GM21737 (cell line): ENCODE results near the gene CDK14.

Experiments
- ATAC-seq: cut with Tn5 transposase; IDR thresholded peaks from one replicate; pipeline ENCODE4 v1.9.1; 2021; ENCODE audit warnings: mild to moderate bottlenecking, moderate library complexity; ENCODE audit not compliant: unreplicated experiment

Gene CDK14

GRCh38 chr7:90596671-90597562 lies 796 bp downstream of the CDK14 start:
- peak; percentile 32 for ATAC-seq

DNA sequence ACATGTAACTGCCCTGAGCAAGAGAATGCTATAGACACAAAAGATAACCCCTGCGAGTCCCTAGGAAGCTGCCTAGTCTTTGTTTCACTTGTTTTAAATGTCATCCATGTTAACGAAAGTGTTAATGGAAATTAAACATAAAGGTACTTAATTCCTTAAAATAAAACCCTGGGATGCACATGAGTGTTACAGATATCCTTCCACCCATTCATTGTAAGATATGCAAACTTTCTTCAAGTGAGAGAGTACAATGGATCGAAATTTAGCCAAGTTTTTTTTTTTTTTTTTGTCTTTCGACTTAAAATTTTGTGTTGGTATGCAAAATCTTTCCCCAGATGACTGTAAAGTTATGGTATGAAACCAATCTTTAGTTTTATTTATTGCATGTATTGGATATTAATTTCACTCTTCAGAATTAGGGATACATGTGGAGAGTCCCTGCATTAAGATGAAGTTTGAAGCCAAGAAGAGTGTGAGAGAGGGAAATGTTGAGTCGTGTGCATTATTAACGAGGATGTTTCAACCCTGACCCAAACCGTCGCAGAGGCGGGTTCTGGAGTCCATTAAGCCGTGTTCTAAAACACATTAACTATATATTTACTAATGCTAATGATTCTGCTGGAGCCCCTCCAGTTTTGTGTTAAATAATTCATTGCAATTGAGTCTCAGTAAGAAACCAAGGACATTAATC lies 1.6 kb downstream of the CDK14 start:
- no peak for ATAC-seq

- no peak for ATAC-seq
These were observed 2.9 kb downstream of the CDK14 start for GRCh38 chr7:90599038-90599437.

DNA sequence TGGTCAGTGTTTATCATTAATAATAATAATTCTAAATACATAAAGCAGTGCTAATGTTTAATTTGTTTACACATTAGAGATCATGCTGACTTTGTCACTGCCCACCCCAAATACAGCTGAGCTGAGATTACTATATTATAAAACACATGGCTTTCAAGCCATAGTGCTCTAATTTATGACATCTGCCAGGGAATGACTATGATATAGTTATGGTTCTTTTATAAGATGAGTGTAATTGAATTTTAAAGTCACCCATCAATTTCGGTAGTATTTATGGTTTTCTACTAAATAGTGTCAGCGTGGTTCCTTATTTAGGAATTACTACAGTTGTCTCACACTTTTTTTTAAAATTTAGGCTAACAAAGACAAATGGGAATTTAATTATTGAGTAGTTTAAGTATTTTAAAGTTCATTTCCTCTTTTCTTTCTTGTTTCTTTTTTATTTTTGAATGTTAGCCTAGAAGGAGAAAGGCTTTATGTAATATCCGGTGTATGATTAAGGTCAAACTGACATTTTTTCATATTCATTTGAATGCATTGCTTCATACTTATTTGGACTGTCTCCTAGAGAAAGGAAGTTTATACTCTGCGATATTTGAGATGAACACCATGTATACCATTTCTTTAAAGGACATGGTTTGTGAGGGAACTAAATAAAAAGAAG lies 3.9 kb downstream of the CDK14 start:
- ATAC-seq: no peak

DNA sequence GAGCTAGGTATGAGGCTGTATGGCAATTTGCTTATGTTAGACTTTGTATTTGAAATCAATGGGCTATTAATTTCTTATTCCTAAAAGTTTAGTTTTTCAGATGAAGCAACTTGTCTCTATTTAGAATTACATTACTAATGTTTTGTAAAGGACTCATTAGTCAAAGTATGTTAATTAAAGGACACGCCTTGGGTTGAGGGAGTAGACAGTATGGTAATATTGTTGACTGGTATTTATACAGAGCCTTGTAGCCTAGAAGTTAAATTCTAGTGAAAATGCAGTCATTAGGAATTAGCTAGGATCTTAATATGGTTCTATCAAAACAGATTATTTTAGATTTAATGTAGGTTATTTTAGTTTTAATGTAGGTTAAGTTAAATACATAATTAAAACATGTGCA lies 6.2 kb downstream of the CDK14 start:
- no peak for ATAC-seq

DNA sequence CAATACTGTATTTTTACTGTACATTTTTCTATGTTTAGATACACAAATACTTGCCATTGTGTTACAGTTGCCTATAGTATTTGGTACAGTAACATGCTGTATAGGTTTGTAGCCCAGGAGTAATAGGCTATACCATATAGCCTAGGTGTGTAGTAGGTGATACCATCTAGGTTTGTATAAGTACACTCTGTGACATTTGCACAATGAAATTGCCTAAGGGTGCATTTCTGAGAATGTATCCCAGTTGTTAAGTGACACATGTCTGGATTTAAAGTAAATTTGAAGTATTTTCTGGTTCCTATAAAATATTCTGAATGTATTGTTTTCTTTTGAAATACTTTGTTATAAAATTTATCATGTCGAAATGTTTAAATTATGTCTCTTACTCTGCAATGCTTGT lies 7.2 kb downstream of the CDK14 start:
- ATAC-seq: no peak

DNA sequence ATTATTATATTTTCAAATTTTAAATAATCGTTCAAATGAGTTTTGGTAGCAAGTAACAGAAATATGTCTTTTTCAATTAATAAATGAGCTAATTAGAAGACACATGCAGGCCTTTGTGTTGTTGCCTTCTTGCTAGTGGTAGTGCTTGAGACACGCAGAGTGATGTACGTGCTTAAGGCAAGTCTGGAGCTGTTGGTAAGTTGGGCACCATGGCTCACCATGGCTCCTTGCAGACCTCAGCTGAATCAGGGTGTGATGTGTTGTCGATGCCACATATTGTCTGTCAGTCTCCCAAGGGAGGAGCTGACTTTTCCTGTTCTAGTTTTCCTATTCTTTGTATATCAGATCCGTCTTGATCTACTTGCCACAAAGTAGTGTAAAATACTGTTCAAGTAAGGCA lies 8.3 kb downstream of the CDK14 start:
- no peak for ATAC-seq

- ATAC-seq: no peak
These were observed 8.9 kb downstream of the CDK14 start for GRCh38 chr7:90605055-90605454.

GRCh38 chr7:90607196-90607595 lies 11.1 kb downstream of the CDK14 start:
- ATAC-seq: no peak

DNA sequence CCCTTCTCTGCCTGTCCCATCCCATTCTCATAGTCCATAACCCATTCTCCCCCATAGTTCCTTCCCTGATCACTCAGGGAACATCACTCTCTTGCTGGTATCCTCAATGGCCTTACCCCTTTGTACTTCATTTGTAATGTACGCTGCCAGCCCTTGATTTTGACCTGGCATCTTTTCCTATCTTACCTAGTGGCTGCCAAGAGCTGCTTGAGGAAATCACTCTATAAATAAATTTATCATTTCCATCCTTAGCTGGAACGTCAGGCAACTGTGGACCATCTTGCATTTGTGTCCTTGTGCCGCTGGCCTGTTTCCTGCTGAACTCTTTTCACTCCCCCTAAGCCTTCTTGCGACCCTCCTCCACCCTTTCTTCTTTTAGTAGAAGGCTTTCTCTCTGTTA lies 14.0 kb downstream of the CDK14 start:
- ATAC-seq: no peak

DNA sequence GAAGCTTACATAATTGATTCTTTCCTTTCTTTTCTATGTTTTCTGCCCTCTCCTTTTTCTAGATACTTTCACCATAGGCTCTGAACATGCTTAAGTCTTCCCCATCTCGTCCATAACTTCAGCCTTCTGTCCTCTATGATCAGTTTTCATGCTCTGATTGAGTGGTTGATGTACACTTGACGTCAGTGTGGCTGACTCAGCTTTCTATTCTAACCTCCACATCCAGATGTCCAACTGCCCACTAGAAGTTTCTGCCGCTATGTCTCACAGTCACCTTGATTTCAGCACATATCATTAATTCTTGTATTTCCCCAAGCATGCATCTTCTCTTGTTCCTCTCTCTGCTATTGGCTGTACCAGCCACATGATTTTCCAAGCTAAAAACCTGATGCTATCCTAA lies 15.0 kb downstream of the CDK14 start:
- no peak for ATAC-seq

DNA sequence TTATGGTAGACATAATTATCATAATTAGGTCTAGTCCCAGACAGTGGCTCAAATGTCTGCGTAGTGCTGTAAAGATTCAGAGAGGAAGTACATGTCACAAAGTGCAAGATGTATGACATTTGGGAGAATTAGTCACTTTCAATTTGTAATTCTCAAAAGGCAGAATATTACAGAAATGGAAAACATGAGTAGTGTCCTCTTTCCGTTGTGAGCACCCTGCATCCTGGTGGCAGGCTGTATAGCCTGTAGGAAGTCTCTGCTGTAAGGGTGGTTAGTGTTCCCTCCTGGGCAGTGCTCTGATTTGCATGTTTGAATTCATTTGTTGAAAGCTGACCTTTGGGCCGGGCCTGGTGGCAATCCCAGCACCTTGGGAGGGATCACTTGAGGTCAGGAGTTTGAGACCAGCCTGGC lies 17.0 kb downstream of the CDK14 start:
- peak; percentile 94 for ATAC-seq

DNA sequence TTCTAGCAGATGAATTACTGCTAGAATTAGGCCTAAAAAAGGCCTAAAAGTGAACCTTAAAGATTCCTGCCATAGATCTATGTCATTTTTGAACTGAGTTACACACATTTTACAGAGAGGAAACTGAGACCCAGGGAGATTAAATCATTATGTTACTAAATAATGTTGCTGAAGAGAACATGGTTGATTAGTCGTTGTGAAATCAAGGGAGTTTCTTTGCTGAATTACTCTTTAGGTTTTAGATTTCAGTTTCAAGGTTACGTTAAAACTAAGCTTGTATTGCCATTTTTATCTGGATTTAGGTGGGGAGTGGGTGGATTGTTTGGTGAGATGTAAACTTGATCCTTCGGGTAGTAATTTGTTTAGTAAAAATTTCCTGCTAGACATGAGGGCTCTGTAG lies 21.3 kb downstream of the CDK14 start:
- ATAC-seq: no peak

DNA sequence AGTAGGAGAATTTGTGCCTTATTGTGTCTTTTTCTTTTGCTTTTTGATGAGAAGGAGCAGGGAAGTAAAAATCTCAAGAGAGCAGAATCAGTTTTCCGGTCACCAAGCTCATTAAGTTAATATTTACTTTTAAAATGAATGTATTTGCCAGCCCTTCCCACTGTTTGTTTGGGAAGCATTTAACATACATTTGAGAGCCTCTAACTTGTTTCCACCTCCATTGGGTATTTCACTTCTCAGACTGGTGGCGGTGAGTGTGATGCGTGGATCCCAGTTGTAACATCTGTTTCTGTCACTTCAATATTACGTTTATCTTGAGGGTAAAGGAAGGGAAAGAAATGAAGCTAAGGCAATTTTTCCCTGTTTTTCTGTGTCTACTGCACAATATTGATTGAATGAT lies 22.8 kb downstream of the CDK14 start:
- no peak for ATAC-seq

GRCh38 chr7:90621125-90621746 lies 25.1 kb downstream of the CDK14 start:
- peak; percentile 53 for ATAC-seq

DNA sequence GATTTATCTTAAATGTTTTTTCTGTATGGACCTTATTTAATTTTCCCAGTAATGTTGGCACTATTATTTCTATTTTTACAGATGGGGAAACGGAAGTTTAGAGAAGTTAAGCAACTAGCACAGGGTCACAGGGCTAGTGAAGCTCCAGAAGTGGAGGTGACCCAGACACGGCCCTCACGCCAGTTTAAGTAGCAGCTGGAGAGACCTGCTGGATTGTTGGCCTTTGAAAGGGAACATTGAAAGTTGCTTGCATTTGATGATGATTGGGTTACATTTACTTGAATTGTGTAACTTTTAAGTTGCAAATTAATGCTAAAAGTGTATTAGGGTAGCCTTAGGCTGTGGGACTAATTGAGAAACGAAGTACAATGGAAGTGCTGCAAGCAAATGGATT lies 25.6 kb downstream of the CDK14 start:
- ATAC-seq: no peak

DNA sequence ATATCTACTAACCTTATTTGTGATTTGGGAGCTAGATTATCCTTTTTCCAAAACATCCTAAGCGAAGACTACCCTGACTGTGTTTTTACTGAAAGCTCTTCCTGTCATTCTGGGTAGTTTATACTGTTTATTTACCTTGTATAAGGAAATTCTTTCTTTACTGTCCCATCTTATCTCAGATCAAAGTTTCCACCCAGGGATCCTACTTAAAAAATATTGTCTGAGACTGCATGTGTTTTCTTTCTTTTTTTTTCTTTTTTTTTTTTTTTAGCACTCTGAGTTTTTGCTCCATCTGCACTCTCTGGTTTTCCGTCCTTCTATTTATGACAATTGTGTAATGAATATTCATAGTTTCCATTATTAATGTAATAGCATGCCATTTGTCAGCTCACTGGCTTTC lies 26.5 kb downstream of the CDK14 start:
- no peak for ATAC-seq

DNA sequence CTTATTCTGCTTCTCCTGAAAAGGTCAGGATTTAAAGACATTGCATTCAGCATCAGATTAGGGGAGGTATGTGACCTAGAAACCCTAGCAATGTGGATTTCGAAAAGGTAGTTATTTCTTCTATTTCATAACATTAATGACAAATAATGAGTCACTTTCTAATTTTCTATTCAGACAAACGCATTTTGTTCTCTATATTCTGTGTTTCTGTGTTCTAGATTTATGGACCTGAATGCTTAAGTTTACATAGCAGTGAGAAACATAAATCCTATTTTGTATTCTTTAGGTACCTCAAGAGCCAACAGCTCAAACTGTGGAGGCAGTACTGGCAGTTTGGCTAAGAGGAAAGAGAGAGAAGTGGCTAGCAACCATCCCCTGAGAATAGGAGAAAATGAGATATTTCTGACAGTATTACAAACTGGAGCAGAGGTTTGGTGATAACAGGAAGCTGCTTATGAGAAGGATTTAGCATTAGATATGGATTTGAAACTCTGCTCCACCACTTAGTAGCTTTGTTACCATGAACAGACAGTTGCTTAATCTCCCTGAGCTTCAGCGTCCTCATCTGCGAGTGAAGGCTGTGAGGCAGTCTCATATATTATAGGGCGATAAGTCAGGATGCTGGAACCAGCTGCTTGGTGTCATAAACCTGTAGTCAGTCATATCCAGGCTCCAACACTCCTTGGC lies 28.2 kb downstream of the CDK14 start:
- no peak for ATAC-seq

DNA sequence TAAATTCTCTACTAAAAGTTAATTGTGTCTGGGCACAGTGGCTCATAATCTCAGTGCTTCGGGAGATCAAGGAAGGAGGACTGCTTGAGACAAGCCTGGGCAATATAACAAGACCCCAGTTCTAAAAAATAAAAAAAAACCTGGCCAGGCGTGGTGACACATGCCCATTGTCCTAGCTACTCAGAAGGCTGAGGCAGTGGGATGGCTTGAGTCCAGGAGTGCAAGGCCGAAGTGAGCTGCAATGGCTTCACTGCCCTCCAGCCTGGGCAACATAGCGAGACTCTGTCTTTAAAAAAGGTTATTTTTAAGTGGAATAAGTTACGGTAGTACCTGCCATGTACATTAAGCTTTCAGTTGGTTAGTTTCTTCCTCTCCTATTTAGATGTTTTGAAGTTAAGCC lies 28.9 kb downstream of the CDK14 start:
- ATAC-seq: no peak

DNA sequence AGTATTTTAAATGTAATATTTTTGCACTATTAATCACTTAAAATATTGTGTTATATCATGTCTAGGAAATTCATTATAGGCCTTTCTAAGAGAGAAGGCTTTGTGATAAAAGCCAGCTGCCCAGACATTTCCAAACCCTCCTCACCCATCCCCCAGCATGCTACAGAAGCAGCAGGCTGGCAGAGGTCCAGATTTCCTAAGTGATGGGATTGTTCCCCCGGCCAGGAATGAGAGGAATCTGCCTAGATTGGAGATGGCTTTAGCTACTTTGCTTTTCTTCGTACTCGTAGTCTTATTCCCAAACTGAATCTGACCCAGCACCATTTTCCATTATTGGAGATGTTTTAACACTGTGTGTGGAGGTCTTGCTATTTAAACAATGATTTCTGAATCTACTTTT lies 29.4 kb downstream of the CDK14 start:
- ATAC-seq: no peak

GRCh38 chr7:90626013-90626412 lies 29.9 kb downstream of the CDK14 start:
- no peak for ATAC-seq
